Measurements from ENCODE around the gene CCDC88C. TPM values are rescaled to one million over a fixed set of nuclear protein-coding genes. Genes with fewer than 3 reads are reported as not detected.
"Not testable (repeated sequence)": the region's sequence is repeated elsewhere in the genome, so short reads cannot be mapped to it uniquely, and the experiment has no call there.

CCDC88C gene
- total RNA-seq, 1 donor from 2014 or later: 12.4 TPM

DNA sequence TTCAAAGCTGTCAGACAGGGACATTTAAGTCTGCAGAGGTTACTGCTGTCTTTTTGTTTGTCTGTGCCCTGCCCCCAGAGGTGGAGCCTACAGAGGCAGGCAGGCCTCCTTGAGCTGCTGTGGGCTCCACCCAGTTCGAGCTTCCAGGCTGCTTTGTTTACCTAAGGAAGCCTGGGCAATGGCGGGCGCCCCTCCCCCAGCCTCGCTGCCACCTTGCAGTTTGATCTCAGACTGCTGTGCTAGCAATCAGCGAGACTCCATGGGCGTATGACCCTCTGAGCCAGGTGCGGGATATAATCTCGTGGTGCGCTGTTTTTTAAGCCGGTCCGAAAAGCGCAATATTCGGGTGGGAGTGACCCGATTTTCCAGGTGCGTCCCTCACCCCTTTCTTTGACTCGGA is 18.6 kb upstream of the CCDC88C start:
- not testable (repeated sequence) for H3K4me1 ChIP-seq (ENCODE audit: insufficient read depth, low read length); H3K4me2 ChIP-seq (ENCODE audit: low read length); H3K27ac Mint-ChIP-seq (ENCODE audit: unreplicated experiment); H3K4me1 Mint-ChIP-seq (ENCODE audit: low read depth, unreplicated experiment); H3K27me3 ChIP-seq (ENCODE audit: insufficient read depth, low read length); DNase-seq (ENCODE audit: low read depth); H3K4me3 Mint-ChIP-seq (ENCODE audit: unreplicated experiment); H3K36me3 Mint-ChIP-seq (ENCODE audit: low read depth, unreplicated experiment); H3K79me2 ChIP-seq (ENCODE audit: insufficient read depth, low read length); H4K20me1 ChIP-seq (ENCODE audit: insufficient read depth, low read length); H3K9me3 ChIP-seq (ENCODE audit: insufficient read depth, low read depth, low read length); H3K36me3 ChIP-seq (ENCODE audit: insufficient read depth, low read length); H2AFZ ChIP-seq (ENCODE audit: low read depth, low read length); FAIRE-seq; H3K27me3 Mint-ChIP-seq (ENCODE audit: low read depth, unreplicated experiment); H3K4me3 ChIP-seq (ENCODE audit: insufficient read depth, low read depth, low read length); H3K9ac ChIP-seq (ENCODE audit: low read length); H3K27ac ChIP-seq (ENCODE audit: low read depth, low read length)
- peaks cover 20% of the 10 kb centered on the region for H3K9me3 Mint-ChIP-seq (ENCODE audit: unreplicated experiment)

DNA sequence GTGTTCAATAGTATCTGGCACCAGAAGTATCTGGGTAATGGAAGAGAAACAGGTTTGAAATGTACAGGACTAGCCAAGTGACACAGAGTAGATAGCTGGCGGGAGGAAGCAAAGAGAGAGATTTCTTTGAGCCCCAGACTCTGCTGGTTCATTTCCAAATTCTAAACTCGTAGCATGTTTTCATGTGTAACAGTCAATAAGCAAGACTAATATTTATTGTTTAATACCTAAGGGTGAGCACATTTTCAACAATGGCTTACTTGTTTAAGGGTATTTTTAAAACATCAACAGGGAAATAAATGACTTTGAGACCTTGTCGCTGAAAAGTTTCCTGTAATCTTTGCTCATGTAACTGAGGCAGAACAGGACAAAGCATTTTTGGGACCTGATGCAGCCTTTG is 11.8 kb upstream of the CCDC88C start:
- Mint-ChIP-seq H3K36me3 (ENCODE audit: low read depth, unreplicated experiment) (peaks cover 4% of the 10 kb centered on the region), H3K4me3 (ENCODE audit: unreplicated experiment) (no peak overlapping the region), H3K9me3 (ENCODE audit: unreplicated experiment) (peaks cover 3% of the 10 kb centered on the region), H3K27me3 (ENCODE audit: low read depth, unreplicated experiment) (peaks cover 4% of the 10 kb centered on the region), H3K4me1 (ENCODE audit: low read depth, unreplicated experiment) (no peaks in the 10 kb centered on the region), H3K27ac (ENCODE audit: unreplicated experiment) (no peak overlapping the region)
- Histone ChIP-seq H3K4me1 (ENCODE audit: insufficient read depth, low read length) (no peaks in the 10 kb centered on the region), H3K9ac (ENCODE audit: low read length) (no peak overlapping the region), H2AFZ (ENCODE audit: low read depth, low read length) (no peak overlapping the region), H3K9me3 (ENCODE audit: insufficient read depth, low read depth, low read length) (no peaks in the 10 kb centered on the region), H3K36me3 (ENCODE audit: insufficient read depth, low read length) (no peaks in the 10 kb centered on the region), H3K27me3 (ENCODE audit: insufficient read depth, low read length) (peaks cover 3% of the 10 kb centered on the region), H3K4me3 (ENCODE audit: insufficient read depth, low read depth, low read length) (no peak overlapping the region), H4K20me1 (ENCODE audit: insufficient read depth, low read length) (no peaks in the 10 kb centered on the region), H3K4me2 (ENCODE audit: low read length) (no peak overlapping the region), H3K27ac (ENCODE audit: low read depth, low read length) (no peak overlapping the region), H3K79me2 (ENCODE audit: insufficient read depth, low read length) (no peaks in the 10 kb centered on the region)
- DNase-seq (ENCODE audit: low read depth): no peak
- TF ChIP-seq, protein P1, sequence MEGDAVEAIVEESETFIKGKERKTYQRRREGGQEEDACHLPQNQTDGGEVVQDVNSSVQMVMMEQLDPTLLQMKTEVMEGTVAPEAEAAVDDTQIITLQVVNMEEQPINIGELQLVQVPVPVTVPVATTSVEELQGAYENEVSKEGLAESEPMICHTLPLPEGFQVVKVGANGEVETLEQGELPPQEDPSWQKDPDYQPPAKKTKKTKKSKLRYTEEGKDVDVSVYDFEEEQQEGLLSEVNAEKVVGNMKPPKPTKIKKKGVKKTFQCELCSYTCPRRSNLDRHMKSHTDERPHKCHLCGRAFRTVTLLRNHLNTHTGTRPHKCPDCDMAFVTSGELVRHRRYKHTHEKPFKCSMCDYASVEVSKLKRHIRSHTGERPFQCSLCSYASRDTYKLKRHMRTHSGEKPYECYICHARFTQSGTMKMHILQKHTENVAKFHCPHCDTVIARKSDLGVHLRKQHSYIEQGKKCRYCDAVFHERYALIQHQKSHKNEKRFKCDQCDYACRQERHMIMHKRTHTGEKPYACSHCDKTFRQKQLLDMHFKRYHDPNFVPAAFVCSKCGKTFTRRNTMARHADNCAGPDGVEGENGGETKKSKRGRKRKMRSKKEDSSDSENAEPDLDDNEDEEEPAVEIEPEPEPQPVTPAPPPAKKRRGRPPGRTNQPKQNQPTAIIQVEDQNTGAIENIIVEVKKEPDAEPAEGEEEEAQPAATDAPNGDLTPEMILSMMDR (IDR thresholded peaks at IDR 0.05; ENCODE audit: insufficient read depth, low read depth, low read length): no peak
- no peak for TF ChIP-seq EZH2 (IDR thresholded peaks at IDR 0.05; ENCODE audit: insufficient read depth, low read length)
- FAIRE-seq: no peak

DNA sequence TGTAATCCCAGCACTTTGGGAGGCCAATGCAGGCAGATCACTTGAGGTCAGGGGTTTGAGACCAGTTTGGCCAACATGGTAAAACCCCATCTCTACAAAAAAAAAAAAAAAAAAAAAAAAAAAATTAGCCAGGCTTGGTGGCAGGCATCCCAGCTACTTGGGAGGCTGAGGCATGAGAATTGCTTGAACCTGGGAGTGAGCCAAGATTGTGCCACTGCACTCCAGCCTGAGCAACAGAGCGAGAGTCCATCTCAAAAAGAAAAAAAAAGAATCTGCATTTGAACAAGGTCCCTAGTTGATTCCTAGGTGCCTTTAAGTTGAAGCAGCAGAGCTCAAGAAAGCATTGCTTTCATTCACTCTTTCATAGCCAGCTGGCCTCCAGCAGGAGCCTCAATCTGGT is 11.3 kb upstream of the CCDC88C start:
- not testable (repeated sequence) for H3K4me1 Mint-ChIP-seq (ENCODE audit: low read depth, unreplicated experiment); FAIRE-seq; H3K36me3 ChIP-seq (ENCODE audit: insufficient read depth, low read length); H3K9ac ChIP-seq (ENCODE audit: low read length); H3K27me3 ChIP-seq (ENCODE audit: insufficient read depth, low read length); H3K4me3 ChIP-seq (ENCODE audit: insufficient read depth, low read depth, low read length); H3K27ac Mint-ChIP-seq (ENCODE audit: unreplicated experiment); H3K4me2 ChIP-seq (ENCODE audit: low read length); H3K79me2 ChIP-seq (ENCODE audit: insufficient read depth, low read length); H3K9me3 ChIP-seq (ENCODE audit: insufficient read depth, low read depth, low read length); H4K20me1 ChIP-seq (ENCODE audit: insufficient read depth, low read length); H3K4me1 ChIP-seq (ENCODE audit: insufficient read depth, low read length); H3K9me3 Mint-ChIP-seq (ENCODE audit: unreplicated experiment); H3K36me3 Mint-ChIP-seq (ENCODE audit: low read depth, unreplicated experiment); H3K27me3 Mint-ChIP-seq (ENCODE audit: low read depth, unreplicated experiment); H3K27ac ChIP-seq (ENCODE audit: low read depth, low read length); H2AFZ ChIP-seq (ENCODE audit: low read depth, low read length); DNase-seq (ENCODE audit: low read depth); H3K4me3 Mint-ChIP-seq (ENCODE audit: unreplicated experiment)

DNA sequence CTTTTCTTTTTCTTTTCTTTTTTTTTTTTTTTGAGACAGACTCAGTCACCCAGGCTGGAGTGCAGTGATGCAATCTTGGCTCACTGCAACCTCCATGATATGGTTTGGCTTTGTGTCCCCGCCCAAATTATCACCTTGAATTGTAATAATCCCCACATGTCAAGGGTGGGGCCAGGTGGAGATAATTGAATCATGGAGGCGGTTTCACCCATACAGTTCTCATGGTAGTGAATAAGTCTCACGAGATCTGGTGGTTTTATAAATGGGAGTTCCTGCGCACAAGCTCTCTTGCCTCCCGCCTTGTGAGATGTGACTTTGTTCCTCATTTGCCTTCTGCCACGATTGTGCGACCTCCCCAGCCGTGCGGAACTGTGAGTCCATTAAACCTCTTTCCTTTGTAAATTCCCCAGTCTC is 7.9 kb upstream of the CCDC88C start:
- H3K36me3 Mint-ChIP-seq (ENCODE audit: low read depth, unreplicated experiment); H3K4me2 ChIP-seq (ENCODE audit: low read length); H3K27ac ChIP-seq (ENCODE audit: low read depth, low read length); H3K36me3 ChIP-seq (ENCODE audit: insufficient read depth, low read length); H3K27me3 ChIP-seq (ENCODE audit: insufficient read depth, low read length); H3K27me3 Mint-ChIP-seq (ENCODE audit: low read depth, unreplicated experiment); H4K20me1 ChIP-seq (ENCODE audit: insufficient read depth, low read length); H3K9me3 ChIP-seq (ENCODE audit: insufficient read depth, low read depth, low read length); H3K4me1 ChIP-seq (ENCODE audit: insufficient read depth, low read length); FAIRE-seq; H3K9me3 Mint-ChIP-seq (ENCODE audit: unreplicated experiment); H3K4me1 Mint-ChIP-seq (ENCODE audit: low read depth, unreplicated experiment); H3K4me3 ChIP-seq (ENCODE audit: insufficient read depth, low read depth, low read length); H2AFZ ChIP-seq (ENCODE audit: low read depth, low read length); H3K79me2 ChIP-seq (ENCODE audit: insufficient read depth, low read length); H3K9ac ChIP-seq (ENCODE audit: low read length); H3K4me3 Mint-ChIP-seq (ENCODE audit: unreplicated experiment); H3K27ac Mint-ChIP-seq (ENCODE audit: unreplicated experiment); DNase-seq (ENCODE audit: low read depth): not testable (repeated sequence)
